Mesodermal cell (in vitro differentiated cells): ENCODE measurements around the gene KNOP1.
"Not testable (repeated sequence)": the region's sequence is repeated elsewhere in the genome, so short reads cannot be mapped to it uniquely, and the experiment has no call there.

Experiments
- H3K27ac ChIP-seq: 2 replicates; pipeline ENCODE4 v1.7.0; 2013; ENCODE audit warnings: mild to moderate bottlenecking, low read depth, low read length, moderate library complexity; ENCODE audit not compliant: severe bottlenecking
- H3K36me3 ChIP-seq: 2 replicates; pipeline ENCODE4 v1.7.1; 2013; ENCODE audit warnings: mild to moderate bottlenecking, low read length, moderate library complexity; ENCODE audit not compliant: control insufficient read depth, insufficient read depth
- H3K4me1 ChIP-seq: one replicate; pipeline ENCODE4 v1.7.1; 2013; ENCODE audit warnings: mild to moderate bottlenecking, low read length; ENCODE audit not compliant: insufficient read depth, control insufficient read depth, poor library complexity, severe bottlenecking
- H3K4me3 ChIP-seq: 2 replicates; pipeline ENCODE4 v1.7.0; 2013; ENCODE audit warnings: low read length, control low read depth, mild to moderate bottlenecking; ENCODE audit not compliant: insufficient read depth, poor library complexity, severe bottlenecking; ENCODE audit errors: extremely low read depth
- H3K9me3 ChIP-seq: 2 replicates; pipeline ENCODE4 v1.7.1; 2013; ENCODE audit warnings: mild to moderate bottlenecking, low read length, moderate library complexity; ENCODE audit not compliant: control insufficient read depth
- WGBS, 2 experiments: methylation state at CpG; one replicate each; pipeline ENCODE4 v1.1.5; 2013; ENCODE audit warnings: missing lambda C conversion rate in 2 of 2; ENCODE audit not compliant: insufficient coverage in 2 of 2; 5-methylcytosine and 5-hydroxymethylcytosine counted together

KNOP1 gene

DNA sequence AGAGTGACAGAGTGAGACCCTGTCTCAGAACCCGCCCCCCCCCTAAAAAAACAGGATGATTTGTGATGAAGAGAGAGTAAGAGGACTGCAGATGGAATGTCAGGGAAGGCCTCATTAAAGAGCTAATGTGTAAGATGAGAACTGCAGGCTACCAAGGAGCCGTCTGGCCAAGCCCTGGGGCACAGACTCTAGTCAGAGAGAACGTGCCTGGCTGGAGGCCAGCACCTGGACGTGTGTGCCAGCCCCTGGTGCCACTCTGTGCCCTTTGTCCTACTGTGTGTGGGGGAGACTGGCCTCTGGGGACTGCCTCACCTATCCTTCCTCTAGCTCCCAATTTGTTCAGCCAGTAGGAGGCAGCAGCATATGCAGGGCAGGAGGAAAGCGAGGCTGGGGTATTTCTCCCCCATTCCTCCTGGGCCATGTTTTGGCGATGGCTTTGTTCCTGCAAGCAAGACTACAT, 37.1 kb downstream of the KNOP1 start:
- Histone ChIP-seq H3K4me3 (no peak overlapping the region), H3K4me1 (no peaks in the 10 kb centered on the region), H3K36me3 (peaks cover 57% of the 10 kb centered on the region), H3K27ac (no peak overlapping the region), H3K9me3 (peaks cover 3% of the 10 kb centered on the region)
- 85 to 86% methylated on average over 3 to 6 of the region's 6 CpGs for WGBS, 2 experiments

DNA sequence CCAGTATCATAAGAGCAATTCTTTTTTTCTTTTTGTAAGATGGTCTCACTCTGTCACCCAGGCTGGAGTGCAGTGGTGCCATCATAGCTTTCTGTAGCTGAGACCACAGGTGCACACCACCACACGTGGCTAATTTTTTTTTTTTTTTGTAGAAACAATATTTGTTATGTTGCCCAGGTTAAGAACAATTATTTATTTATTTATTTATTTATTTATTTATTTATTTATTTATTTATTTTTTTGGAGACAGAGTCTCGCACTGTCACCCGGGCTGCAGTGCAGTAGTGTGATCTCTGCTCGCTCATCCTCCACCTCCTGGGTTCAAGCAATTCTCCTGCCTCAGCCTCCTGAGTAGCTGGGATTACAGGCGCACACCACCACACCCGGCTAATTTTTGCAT, 38.7 kb downstream of the KNOP1 start:
- H3K4me1 ChIP-seq, H3K27ac ChIP-seq, H3K4me3 ChIP-seq, H3K9me3 ChIP-seq: not testable (repeated sequence)
- peaks cover 47% of the 10 kb centered on the region for H3K36me3 ChIP-seq
- 79 to 100% methylated on average over 2 to 3 of the region's 6 CpGs for WGBS, 2 experiments

GRCh38 chr16:19678804-19679203, 39.2 kb downstream of the KNOP1 start:
- peaks cover 42% of the 10 kb centered on the region for H3K36me3 ChIP-seq
- no peak overlapping the region for H3K27ac ChIP-seq
- no peak overlapping the region for H3K4me3 ChIP-seq
- WGBS, 2 experiments, result 94 to 100% methylated on average over 2 of the region's 7 CpGs
- H3K9me3 ChIP-seq, result no peaks in the 10 kb centered on the region
- no peaks in the 10 kb centered on the region for H3K4me1 ChIP-seq

GRCh38 chr16:19677402-19677801, 40.6 kb downstream of the KNOP1 start:
- Histone ChIP-seq H3K9me3 (no peaks in the 10 kb centered on the region), H3K4me3 (no peak overlapping the region), H3K4me1 (no peaks in the 10 kb centered on the region), H3K27ac (no peak overlapping the region), H3K36me3 (peaks cover 28% of the 10 kb centered on the region)
- 89 to 94% methylated on average over 7 of the region's 7 CpGs for WGBS, 2 experiments

DNA sequence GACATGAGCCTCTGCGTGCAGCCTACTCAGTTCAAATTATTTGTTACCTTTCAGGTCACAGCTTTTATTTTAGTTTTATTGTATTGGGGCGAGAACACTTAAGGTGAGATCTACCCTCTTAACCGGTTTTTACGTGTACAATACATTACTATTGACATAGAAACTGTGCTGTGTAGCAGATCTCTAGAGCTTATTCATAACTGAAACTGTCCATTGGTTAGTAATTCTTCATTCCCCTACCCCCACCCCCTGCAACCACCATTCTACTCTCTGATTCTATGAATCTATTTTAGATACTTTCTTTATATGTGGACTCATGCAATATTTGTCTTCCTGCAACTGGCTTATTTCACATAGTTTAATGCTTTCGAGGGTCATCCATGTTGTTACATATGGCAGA, 43.5 kb downstream of the KNOP1 start:
- 80% methylated on average over 1 of the region's 5 CpGs; no CpG with 5 or more reads in 1 of the 2 experiments for WGBS, 2 experiments
- no peaks in the 10 kb centered on the region for H3K4me1 ChIP-seq
- no peak overlapping the region for H3K27ac ChIP-seq
- H3K4me3 ChIP-seq, result no peak overlapping the region
- no peaks in the 10 kb centered on the region for H3K9me3 ChIP-seq
- H3K36me3 ChIP-seq, result peaks cover 23% of the 10 kb centered on the region

GRCh38 chr16:19672378-19672777, 45.6 kb downstream of the KNOP1 start:
- Histone ChIP-seq H3K36me3 (peaks cover 29% of the 10 kb centered on the region), H3K27ac (no peak overlapping the region), H3K4me3 (no peak overlapping the region), H3K4me1 (no peaks in the 10 kb centered on the region), H3K9me3 (no peaks in the 10 kb centered on the region)
- 80 to 100% methylated on average over 2 to 3 of the region's 4 CpGs for WGBS, 2 experiments

- H3K36me3 ChIP-seq, result peaks cover 29% of the 10 kb centered on the region
These were observed 51.5 kb downstream of the KNOP1 start for GRCh38 chr16:19666477-19666876.

GRCh38 chr16:19665313-19665712, 52.7 kb downstream of the KNOP1 start:
- not testable (repeated sequence) for H3K27ac ChIP-seq, H3K4me1 ChIP-seq, H3K4me3 ChIP-seq, H3K9me3 ChIP-seq
- peaks cover 31% of the 10 kb centered on the region for H3K36me3 ChIP-seq
- 95 to 100% methylated on average over 3 of the region's 3 CpGs for WGBS, 2 experiments

More at GRCh38 chr16:19666477-19666876, 51.5 kb downstream of the KNOP1 start:
- Histone ChIP-seq H3K9me3 (no peaks in the 10 kb centered on the region), H3K4me3 (no peak overlapping the region), H3K4me1 (no peaks in the 10 kb centered on the region), H3K27ac (no peak overlapping the region)
- 83% methylated on average over 2 of the region's 3 CpGs; no CpG with 5 or more reads in 1 of the 2 experiments for WGBS, 2 experiments

DNA sequence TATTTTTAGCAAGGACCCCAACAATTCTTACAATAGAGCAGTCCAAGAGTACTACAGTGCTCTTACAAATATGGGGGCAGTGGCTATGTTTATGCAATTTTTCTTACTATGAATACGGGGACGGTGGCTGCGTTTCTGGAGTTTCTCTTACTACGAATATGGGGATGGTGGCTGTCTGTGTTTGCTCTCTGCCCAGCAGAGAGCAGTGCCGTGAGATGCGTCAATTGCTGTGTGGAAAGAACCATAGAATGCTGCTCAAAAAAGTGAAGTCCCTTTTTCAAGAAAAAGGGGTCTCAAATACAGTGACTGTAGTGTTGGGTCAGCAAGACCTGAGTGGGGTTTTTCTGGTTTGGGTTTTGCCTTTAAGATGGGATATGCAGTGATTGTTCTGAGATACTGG, 53.9 kb downstream of the KNOP1 start:
- no peaks in the 10 kb centered on the region for H3K4me1 ChIP-seq

GRCh38 chr16:19662351-19662750, 55.7 kb downstream of the KNOP1 start:
- Histone ChIP-seq H3K4me3 (no peak overlapping the region), H3K4me1 (no peaks in the 10 kb centered on the region), H3K9me3 (no peaks in the 10 kb centered on the region), H3K36me3 (peaks cover 16% of the 10 kb centered on the region), H3K27ac (no peak overlapping the region)
- 75 to 77% methylated on average over 6 to 7 of the region's 7 CpGs for WGBS, 2 experiments

More for the DNA sequence above, 53.9 kb downstream of the KNOP1 start:
- WGBS, 2 experiments, result 95 to 96% methylated on average over 3 to 6 of the region's 6 CpGs
- Histone ChIP-seq H3K27ac (no peak overlapping the region), H3K4me3 (no peak overlapping the region), H3K36me3 (peaks cover 24% of the 10 kb centered on the region), H3K9me3 (no peaks in the 10 kb centered on the region)

GRCh38 chr16:19660432-19660831, 57.6 kb downstream of the KNOP1 start:
- H3K4me1 ChIP-seq, result no peaks in the 10 kb centered on the region
- H3K36me3 ChIP-seq, result peaks cover 19% of the 10 kb centered on the region
- H3K27ac ChIP-seq, result no peak overlapping the region
- H3K9me3 ChIP-seq, result no peaks in the 10 kb centered on the region
- WGBS, 2 experiments, result 80% methylated on average over 1 of the region's 1 CpG; no CpG with 5 or more reads in 1 of the 2 experiments
- H3K4me3 ChIP-seq, result no peak overlapping the region
